ENCODE results near the gene CPM. TPM values are rescaled to one million over a fixed set of nuclear protein-coding genes. Genes with fewer than 3 reads are reported as not detected.
"Not testable (repeated sequence)": the region's sequence is repeated elsewhere in the genome, so short reads cannot be mapped to it uniquely, and the experiment has no call there.

CPM gene
- total RNA-seq, 1 donor from 2014 or later = 41.7 TPM

- DNase-seq (ENCODE audit: low read depth) = no peak
- no peak for TF ChIP-seq CTCF (conservative IDR thresholded peaks at IDR 0.05; ENCODE audit: low read depth, low read length)
- no peak overlapping the region for H3K4me3 ChIP-seq (ENCODE audit: low read depth, low read length)
Measured at GRCh38 chr12:68841717-68842116, 91.3 kb downstream of the CPM start.

- H3K4me3 ChIP-seq (ENCODE audit: low read depth, low read length); DNase-seq (ENCODE audit: low read depth): not testable (repeated sequence)
Measured at GRCh38 chr12:68841175-68841574, 91.8 kb downstream of the CPM start.

- DNase-seq (ENCODE audit: low read depth) = no peak
- TF ChIP-seq CTCF (conservative IDR thresholded peaks at IDR 0.05; ENCODE audit: low read depth, low read length) = no peak
- H3K4me3 ChIP-seq (ENCODE audit: low read depth, low read length) = no peak overlapping the region
Measured at GRCh38 chr12:68839183-68840147, 93.5 kb downstream of the CPM start.

- no peak for DNase-seq (ENCODE audit: low read depth)
- TF ChIP-seq CTCF (conservative IDR thresholded peaks at IDR 0.05; ENCODE audit: low read depth, low read length) = no peak
- H3K4me3 ChIP-seq (ENCODE audit: low read depth, low read length) = no peak overlapping the region
Measured at GRCh38 chr12:68838046-68838886, 94.7 kb downstream of the CPM start.

GRCh38 chr12:68837215-68837614 is 95.8 kb downstream of the CPM start:
- no peak for TF ChIP-seq CTCF (conservative IDR thresholded peaks at IDR 0.05; ENCODE audit: low read depth, low read length)

GRCh38 chr12:68835333-68835908 is 97.5 kb downstream of the CPM start:
- no peak for TF ChIP-seq CTCF (conservative IDR thresholded peaks at IDR 0.05; ENCODE audit: low read depth, low read length)
- no peak for DNase-seq (ENCODE audit: low read depth)
- H3K4me3 ChIP-seq (ENCODE audit: low read depth, low read length) = no peak overlapping the region

More at GRCh38 chr12:68837215-68837614, 95.8 kb downstream of the CPM start:
- no peak for DNase-seq (ENCODE audit: low read depth)
- no peak overlapping the region for H3K4me3 ChIP-seq (ENCODE audit: low read depth, low read length)

GRCh38 chr12:68833508-68833907 is 99.5 kb downstream of the CPM start:
- no peak for DNase-seq (ENCODE audit: low read depth)
- H3K4me3 ChIP-seq (ENCODE audit: low read depth, low read length) = no peak overlapping the region
- no peak for TF ChIP-seq CTCF (conservative IDR thresholded peaks at IDR 0.05; ENCODE audit: low read depth, low read length)
